Astrocyte of the spinal cord (primary cell): ENCODE measurements around the gene OLA1.

Experiments used
- DNase-seq: peaks from one replicate; pipeline ENCODE4 v3.0.0; 2011; ENCODE audit warnings: low read depth, low spot score
- H3K4me3 ChIP-seq: 2 replicates; pipeline ENCODE4 v1.5.1; 2011; ENCODE audit warnings: low read depth, mild to moderate bottlenecking, low read length, moderate library complexity
- in situ Hi-C: cut with HindIII; loops from 2 replicates; pipeline ENCODE4 v1.10.0; 2017; ENCODE audit warnings: low sequenced_read_pairs
- TF ChIP-seq, protein P1 (sequence below): IDR thresholded peaks from 2 replicates; pipeline ENCODE4 v1.5.1; 2012; ENCODE audit warnings: low read depth, mild to moderate bottlenecking, low read length, inconsistent platforms

Gene OLA1

DNA sequence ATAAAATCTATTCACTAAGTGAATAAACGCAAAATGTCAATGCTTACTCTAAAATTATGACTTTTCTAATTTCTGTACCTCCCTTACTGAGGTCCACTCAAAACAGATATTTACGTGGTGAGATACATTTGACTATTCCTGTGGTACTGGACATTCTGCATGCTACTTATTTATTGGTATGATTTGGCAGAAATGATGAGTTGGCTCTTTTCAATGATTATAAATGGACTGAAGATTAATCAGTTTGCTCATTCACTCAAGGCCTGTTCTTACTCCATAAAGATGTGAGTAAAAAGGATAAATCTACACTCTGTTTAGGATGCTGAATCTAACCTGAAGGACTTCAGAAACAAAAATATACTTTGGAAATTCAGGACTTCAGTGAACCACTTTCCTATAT lies 98.8 kb downstream of the OLA1 start:
- TF ChIP-seq, protein P1, sequence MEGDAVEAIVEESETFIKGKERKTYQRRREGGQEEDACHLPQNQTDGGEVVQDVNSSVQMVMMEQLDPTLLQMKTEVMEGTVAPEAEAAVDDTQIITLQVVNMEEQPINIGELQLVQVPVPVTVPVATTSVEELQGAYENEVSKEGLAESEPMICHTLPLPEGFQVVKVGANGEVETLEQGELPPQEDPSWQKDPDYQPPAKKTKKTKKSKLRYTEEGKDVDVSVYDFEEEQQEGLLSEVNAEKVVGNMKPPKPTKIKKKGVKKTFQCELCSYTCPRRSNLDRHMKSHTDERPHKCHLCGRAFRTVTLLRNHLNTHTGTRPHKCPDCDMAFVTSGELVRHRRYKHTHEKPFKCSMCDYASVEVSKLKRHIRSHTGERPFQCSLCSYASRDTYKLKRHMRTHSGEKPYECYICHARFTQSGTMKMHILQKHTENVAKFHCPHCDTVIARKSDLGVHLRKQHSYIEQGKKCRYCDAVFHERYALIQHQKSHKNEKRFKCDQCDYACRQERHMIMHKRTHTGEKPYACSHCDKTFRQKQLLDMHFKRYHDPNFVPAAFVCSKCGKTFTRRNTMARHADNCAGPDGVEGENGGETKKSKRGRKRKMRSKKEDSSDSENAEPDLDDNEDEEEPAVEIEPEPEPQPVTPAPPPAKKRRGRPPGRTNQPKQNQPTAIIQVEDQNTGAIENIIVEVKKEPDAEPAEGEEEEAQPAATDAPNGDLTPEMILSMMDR: no peak
- DNase-seq: no peak
- in situ Hi-C loops: no loop called here
- H3K4me3 ChIP-seq: no peak overlapping the region

- H3K4me3 ChIP-seq: no peak overlapping the region
- TF ChIP-seq, protein P1: no peak
- in situ Hi-C loops: no loop called here
- DNase-seq: no peak
These were observed 99.5 kb downstream of the OLA1 start for GRCh38 chr2:174148833-174149232.

- in situ Hi-C loops: no loop called here
- H3K4me3 ChIP-seq: no peak overlapping the region
These were observed 102.5 kb downstream of the OLA1 start for GRCh38 chr2:174145827-174146226.

GRCh38 chr2:174142290-174142689 lies 106.0 kb downstream of the OLA1 start:
- no peak for DNase-seq
- in situ Hi-C loops: no loop called here
- H3K4me3 ChIP-seq: no peak overlapping the region
- TF ChIP-seq, protein P1: no peak

More at GRCh38 chr2:174145827-174146226, 102.5 kb downstream of the OLA1 start:
- no peak for DNase-seq
- TF ChIP-seq, protein P1: peak; percentile 5

- no peak overlapping the region for H3K4me3 ChIP-seq
- in situ Hi-C loops: no loop called here
- TF ChIP-seq, protein P1: no peak
- no peak for DNase-seq
These were observed 110.2 kb downstream of the OLA1 start for GRCh38 chr2:174138161-174138560.

- DNase-seq: no peak
- no peak overlapping the region for H3K4me3 ChIP-seq
- in situ Hi-C loops: no loop called here
- TF ChIP-seq, protein P1: no peak
These were observed 112.4 kb downstream of the OLA1 start for GRCh38 chr2:174135981-174136380.

DNA sequence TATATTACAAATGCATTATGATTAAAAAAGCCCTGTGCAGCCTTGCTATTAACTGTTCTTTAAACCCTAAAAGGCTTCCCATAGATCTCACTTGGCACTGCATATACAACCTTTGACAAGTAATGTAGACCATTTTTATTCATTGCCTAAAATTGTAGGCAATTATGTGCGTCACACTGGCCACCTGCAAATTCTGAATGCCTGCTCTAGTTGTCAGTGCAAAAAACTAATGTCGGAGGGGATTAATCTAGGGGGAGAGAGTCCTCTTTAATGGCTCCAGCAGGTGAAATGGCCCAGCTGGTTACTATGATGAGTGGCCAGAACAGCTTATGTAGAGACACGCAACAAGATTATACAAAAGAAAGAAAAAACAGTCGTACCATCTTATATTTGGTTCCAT lies 123.2 kb downstream of the OLA1 start:
- TF ChIP-seq, protein P1: no peak
- in situ Hi-C loops: no loop called here
- H3K4me3 ChIP-seq: no peak overlapping the region
- no peak for DNase-seq
